ENCODE measurements around the gene ADAMTS2.

Gene ADAMTS2

DNA sequence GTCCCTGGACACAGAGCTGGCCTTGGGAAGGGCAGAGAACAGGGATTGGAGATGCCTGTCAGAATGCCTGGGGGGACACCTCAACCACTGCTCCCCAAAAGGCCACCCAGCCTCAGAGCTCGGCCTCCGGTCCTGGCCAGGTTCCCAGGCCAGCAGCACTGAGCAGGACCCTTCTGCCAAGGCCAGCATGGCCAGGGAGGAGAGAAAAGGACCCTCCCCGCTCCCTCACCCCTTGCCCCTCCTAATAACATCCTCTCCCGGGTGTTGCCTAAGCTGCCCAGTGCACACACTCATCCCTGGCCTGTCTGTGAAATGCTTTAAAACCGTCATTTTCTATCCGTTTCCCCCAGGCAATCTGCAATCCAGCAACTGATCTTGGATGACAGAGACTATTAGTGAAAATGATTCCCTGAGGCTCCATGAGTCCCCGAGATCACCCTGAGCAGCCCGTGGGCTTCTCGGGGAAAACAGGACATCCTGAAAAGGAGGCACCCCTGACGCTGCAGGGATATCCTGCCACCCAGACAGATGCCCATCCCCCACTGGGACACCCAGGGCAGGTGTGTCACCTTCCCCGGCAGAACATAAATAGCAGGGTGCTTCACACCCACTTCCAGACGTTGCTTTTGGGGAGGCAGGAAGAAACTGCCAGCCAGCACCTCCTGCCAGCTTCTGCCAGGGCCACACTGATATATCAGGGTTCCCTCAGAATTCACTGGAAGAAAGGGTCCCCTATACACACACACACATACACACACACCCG is 75.3 kb downstream of the ADAMTS2 start:
- in situ Hi-C loops (cut with MboI; ENCODE audit: low sequenced_read_pairs): no loop called here

DNA sequence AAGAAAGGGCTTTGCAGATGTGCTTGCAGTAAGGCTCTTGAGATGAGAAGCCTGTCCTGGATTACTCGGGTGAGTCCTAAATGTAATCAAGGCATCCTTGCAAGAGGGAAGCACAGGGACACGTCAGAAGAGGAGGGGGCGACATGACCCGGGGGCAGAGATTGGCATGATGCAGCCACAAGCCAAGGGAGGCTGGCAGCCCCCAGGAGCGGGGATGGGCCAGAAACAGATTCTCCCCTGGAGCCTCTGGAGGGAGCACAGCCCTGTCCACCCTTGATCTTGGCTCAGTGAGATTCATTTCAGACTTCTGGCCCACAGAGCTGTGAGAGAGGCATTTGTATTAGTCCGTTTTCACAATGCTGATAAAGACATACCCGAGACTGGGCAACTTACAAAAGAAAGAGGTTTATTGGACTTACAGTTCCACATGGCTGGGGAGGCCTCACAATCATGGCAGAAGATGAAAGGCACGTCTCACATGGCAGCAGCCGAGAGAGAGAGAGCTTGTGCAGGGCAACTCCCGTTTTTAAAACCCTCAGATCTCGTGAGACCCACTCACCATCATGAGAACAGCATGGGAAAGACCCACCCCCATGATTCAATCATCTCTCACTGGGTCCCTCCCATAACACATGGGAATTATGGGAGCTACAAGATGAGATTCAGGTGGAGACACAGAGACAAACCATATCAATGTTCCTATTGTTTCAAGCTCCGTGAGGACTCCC is 76.1 kb downstream of the ADAMTS2 start:
- in situ Hi-C loops (cut with MboI; ENCODE audit: low sequenced_read_pairs): no loop called here

DNA sequence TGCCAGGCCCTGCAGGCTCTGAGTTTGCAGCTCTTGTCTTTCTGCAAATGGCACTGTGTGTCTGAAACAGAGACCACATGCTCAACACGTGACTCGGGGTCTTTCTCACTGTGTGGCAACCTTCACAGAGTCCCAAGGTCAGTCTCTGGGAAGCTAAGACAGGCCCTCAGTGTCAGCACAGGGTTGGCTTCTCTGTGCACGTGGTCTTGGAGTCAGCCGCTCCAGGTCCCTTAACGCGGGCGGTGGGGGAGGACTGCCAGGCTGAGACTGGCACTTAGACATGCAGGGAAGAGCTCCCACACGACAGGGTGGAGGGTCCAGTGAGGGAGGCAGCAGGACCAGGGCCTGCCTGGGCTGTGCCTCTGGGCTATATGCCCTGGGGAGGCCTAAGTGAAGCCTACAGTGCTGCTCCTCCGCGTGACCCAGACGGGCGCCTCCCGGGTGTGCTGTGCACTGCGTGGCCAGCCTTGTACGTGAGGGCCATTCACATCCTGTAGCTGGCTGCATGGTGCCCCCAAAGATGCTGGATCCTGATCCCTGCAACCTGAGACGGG is 76.8 kb downstream of the ADAMTS2 start:
- in situ Hi-C loops (cut with MboI; ENCODE audit: low sequenced_read_pairs): no loop called here

GRCh38 chr5:179267671-179268083 is 77.6 kb downstream of the ADAMTS2 start:
- in situ Hi-C loops (cut with MboI; ENCODE audit: low sequenced_read_pairs): no loop called here

DNA sequence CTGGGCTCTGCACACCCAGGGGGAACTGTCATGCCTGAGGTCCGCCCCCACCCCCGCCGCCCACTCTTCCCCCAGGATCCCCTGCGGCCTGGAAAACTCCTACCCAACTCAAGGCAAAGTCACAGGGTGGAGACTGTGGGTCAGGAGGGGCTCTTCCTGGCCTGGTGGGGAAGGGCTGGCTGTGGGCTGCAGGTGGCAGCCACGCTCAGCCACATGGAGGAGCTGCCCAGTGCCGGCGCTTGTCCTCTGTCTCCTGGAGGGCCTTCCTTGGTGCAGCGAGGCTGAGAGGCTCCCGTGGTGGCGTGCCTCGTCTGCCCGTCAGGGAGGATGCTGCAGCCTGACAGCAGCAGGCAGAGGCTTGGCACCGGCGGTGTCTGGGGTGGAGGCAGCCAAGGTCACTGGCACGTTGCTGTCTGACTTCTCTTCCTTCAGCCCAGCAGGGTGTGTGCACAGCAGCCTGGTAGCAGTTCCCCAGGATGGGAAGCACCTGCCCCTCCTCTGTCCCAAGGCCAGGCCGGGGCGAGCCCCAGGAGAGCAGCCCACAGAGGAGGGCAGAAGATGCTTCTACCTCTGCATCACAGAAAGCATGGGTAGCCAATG is 78.1 kb downstream of the ADAMTS2 start:
- in situ Hi-C loops (cut with MboI; ENCODE audit: low sequenced_read_pairs): no loop called here

DNA sequence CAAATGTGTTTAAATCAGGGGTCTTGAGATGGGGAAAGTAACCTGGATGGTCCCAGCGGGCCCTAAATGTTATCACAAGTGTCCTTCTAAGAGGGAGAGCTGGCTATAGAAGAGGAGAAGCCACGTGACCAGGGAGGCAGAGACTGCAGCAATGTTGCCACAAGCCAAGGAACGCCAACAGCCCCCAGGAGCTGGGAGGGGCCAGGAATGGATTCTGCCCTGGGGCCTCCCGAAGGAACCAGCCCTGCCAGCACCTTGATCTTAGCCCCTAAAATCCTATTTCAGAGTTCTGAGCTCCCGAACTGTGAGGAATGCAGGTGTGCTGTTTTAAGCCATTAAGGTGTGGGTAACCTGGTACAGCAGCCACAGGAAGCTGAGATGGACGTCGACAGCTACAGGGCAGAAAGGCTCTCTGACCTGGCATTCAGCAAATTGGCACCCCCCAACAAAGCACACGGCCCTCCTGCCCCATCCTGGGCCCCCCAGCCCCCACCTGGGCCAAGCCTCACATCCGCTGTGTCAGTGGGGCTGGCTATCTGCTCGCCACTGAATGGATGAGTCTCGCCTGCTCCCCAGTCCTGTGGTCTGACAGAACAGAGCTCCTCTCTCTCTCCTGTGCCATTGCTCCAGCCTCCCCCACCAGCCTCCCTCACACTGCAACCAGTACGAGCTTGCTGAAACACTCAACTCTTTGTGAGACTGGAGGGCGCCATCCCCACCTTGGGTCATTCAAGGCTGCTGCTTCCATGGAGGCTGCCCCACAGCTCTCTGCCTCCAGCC is 78.8 kb downstream of the ADAMTS2 start:
- in situ Hi-C loops (cut with MboI; ENCODE audit: low sequenced_read_pairs): no loop called here

DNA sequence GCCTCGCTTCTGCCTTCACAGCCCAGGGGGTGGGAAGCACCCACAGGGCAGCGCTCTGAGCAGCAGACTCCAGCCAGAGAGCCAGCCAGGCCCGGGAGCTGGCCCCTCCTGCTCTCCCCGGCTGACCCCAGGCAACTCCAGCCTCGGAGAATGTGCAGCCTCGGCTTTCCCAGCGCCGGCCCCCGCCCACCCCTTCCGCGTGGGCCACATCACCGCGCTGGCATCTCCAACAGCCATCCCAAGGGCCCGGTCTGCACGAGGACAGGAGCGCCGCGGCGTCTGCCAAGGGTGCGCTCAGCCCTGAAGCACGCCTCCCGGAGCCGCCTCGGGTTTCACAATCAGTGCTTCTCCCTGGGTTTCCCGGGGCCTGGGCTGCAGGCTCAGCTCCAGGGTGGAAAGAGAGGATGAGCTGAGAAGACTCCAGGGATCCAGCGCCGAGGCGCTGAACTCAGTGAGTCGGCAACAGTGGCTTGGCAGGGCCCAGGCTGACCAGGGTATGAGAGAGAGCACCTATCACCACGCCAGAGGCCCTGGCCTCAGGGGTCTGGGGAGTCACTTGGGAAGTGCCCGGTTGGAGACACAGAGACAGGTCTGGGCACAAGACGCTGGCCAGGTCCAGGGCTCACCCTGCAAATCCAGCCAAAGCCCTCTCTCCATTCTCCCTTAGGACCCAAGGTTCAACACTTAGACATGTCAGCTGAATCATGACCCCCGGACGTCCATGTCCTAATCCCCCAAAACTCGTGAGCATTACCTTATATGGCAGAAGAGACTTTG is 79.6 kb downstream of the ADAMTS2 start:
- in situ Hi-C loops (cut with MboI; ENCODE audit: low sequenced_read_pairs): no loop called here

DNA sequence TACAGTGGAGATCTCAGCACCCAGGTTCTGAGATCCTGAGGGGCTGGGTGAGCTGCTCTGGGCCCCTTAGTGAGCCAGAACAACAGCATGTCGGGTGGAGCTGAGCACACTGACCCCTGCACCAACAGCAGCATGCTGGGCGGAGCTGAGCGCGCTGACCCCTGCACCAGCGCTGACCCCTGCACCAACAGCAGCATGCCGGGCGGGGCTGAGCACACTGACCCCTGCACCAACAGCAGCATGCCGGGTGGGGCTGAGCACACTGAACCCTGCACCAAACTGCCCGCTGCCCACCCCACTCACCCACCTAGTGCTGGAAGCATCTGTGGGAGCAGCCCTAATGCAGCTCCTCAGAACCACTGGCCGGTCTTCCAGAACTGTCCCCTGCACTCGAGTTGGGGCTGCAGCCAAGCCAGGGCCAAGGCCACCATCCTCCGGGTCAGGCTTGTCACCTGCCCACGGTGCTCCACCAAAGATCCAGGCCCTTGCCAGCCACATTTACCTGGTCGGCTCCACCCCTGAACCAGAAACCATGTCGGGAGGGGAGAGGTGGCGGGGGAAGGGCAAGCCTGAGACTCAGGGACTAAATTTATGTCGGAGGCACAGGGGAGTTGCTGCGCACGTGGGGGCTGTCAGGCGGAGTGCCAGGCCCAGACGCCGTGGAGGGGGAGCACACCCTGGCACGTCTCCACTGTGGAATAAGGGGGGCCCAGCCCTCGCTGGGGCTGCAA is 80.3 kb downstream of the ADAMTS2 start:
- in situ Hi-C loops (cut with MboI; ENCODE audit: low sequenced_read_pairs): no loop called here

- in situ Hi-C loops (cut with MboI; ENCODE audit: low sequenced_read_pairs): no loop called here
Measured at GRCh38 chr5:179264053-179264782, 81.0 kb downstream of the ADAMTS2 start.

- in situ Hi-C loops (cut with MboI; ENCODE audit: low sequenced_read_pairs): no loop called here
Measured at GRCh38 chr5:179263391-179264052, 81.7 kb downstream of the ADAMTS2 start.

DNA sequence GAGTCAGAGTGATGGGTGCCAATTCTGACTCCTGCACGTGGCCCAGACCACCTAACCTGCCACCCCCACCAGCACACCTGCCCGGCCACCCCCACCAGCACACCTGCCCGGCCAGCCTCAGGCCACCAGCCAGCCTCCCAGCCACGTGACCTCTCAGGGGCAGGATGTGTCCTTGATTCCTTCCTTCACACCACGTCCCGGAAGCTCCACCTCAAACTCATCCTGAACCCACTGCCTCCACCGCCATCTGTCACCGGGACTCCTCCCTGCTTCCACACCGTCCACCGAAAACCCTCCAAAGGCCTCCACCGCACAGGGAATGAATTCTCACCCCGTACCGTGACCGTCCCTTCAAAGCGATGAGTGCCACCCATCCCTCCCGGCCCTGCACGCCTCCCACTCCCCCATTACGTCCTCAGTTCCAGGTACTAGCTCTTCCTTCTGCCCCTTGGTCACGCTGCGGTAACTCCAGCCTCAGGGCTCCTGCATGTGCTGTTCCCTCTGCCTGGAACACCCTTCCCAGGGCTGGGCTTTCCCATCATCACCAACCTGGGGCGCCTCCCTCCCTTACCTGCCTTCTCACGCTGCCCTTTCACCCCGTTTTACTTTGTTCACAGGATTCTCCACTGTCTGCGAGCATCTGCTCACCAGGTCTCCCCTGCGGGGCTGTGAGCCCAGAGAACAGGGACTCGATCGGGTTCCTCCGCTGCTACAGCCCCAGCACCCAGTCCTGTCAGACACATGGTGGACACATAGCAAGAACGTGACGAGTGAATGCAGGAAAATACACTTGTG is 82.9 kb downstream of the ADAMTS2 start:
- in situ Hi-C loops (cut with MboI; ENCODE audit: low sequenced_read_pairs): no loop called here

DNA sequence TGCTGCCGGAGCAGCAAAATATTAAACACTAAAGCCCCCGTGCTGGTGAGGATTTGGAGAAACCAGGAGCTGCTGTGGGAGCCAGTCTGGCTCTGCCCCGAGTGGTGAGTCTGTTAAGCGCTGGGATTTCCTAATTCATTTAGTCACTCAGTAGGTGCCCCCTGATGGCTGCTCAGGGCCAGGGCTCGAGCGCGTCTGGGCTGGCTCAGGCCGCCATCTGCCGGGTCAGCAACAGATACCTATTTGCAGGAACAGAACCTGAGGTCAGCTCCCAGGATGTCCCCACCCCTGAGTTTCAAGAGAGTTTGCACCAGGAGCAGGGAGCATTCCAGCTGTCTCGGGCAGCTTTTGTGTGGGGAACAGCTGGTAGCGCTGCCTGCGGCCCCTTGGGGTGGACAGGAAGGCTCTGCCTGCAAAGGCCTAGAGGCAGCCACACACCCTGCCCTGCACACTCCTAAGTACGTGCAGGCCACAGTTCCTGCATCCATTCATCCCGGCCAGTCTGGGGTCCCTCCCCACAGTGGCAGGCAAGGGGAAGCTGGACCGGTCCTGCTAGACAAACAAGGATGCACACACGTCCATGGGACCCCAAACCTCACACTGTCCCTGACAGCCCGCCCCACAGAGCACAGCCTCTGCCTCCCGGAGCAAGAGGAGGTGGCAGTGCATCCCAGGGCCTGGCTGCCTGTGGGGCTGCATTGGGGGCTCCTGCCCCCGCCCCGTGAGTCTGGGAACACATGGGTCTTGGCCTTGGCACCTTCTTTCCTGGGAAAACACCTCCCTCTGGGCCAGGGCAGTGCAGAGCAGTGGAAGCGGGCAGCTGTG is 83.7 kb downstream of the ADAMTS2 start:
- in situ Hi-C loops (cut with MboI; ENCODE audit: low sequenced_read_pairs): no loop called here

GRCh38 chr5:179260324-179261070 is 84.8 kb downstream of the ADAMTS2 start:
- in situ Hi-C loops (cut with MboI; ENCODE audit: low sequenced_read_pairs): no loop called here

DNA sequence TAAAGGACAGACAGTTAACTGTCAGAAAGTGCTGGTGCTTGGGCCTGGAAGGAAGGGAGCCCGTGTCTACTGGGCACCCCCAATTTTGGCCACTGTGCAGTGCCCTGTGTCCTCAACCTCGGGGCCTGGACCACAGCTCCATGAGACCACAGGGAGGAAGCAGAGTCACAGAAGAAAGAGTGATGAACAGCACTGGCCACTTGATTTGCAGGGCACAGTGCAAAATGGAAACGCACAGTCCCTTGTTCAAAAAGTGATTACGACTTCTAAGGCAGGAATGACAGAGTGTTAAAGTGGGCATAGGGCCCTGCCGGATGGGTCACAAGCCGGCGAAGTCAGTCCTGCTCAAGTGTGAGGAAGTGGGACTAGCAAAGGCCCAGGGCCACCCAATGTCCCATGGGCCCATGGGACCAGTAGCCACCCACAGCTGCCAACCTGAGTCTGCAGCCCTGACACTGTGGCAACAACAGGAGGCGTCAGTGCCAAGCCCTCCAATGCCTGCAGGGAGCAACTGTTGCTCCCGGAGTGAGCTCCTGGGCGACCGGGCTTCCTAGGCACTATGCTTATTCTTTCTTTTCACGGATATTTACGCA is 85.4 kb downstream of the ADAMTS2 start:
- in situ Hi-C loops (cut with MboI; ENCODE audit: low sequenced_read_pairs): no loop called here

DNA sequence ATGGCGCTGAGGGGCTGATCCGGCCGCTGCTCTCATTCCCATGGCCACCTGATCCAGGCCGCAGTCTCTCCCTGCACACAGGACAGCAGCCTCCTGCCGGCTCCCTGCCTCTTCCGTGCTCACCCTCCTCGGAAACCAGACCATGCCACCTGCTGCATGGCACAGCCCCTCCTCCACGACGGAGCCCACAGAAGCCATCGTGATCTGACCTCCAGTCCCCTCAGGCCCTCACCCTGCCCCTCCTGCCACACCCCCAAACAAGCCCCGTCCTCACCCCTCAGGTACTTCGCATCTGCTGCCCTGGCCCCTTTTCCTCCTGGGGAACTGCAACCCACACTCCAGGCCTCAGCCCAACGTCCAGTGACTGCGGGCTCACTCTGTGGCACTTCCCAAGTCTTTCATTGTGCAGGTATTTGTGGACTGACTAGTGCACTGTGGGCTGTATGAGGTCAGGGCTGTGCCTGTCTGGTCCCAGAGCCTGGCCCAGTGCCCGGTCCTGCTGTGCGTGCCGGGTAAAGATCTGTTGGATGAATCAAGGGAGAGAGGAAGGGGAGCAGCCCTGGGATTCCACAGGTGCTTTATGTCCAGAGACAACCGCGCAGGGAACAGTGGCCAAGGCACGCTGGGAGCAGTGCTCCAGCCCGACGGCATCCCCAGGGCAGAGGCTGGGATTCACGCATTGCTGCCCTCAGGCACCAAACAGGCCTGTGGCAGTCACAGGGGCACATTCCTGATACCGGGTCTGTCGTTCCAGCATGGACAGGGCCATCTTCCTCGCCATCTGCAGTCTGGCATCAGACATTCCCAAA is 86.1 kb downstream of the ADAMTS2 start:
- in situ Hi-C loops (cut with MboI; ENCODE audit: low sequenced_read_pairs): no loop called here

Data from hTERT RPE-1 (cell line).